GM12874 (cell line): ENCODE data around the gene ZMYM3.

Experiments
- CTCF ChIP-seq: IDR thresholded peaks from 2 replicates; pipeline ENCODE4 v1.5.1; 2011; ENCODE audit warnings: low read depth, mild to moderate bottlenecking, control low read depth, low read length, moderate library complexity; ENCODE audit not compliant: insufficient read depth

ZMYM3 gene

GRCh38 chrX:71254092-71254963 lies at the start of gene ZMYM3:
TSS of gene ZMYM3 (minus strand) at chrX:71254140. CDS start at chrX:71253255, 885 bp downstream.
- no peak for TF ChIP-seq CTCF

DNA sequence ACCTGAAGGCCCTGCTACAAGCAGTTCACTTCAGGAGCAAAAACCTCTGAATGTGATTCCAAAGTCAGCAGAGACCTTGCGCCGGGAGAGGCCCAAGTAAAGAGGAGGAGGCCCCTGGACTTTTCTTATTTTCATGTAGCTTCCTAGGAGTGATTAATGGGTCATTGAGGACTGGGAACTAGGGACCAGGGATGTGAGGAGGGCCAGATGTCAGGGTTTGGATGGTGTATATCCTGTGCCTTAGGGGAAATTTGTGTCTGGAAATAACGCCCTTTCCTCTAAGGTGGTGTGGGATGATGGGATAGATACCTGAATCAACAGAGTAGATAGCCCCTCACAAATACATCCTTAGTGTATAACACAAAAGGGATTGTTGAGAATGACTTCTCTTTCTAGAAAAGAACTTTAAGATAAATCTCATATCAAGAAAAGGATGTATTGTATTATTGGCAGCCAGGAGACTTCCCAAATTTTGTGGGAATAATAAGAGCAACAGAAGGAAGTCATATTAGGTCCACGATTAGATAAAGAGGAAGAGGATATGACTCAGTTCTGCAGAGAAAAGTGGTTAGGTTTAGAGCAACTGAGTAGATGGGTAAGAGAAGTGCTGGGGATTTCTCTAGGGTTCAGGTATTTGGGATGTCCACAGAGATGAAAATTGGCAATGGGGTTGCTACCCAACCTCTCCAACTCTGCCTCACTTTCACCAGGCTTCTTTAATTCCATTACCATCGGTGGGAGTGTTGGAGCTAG lies 48.7 kb upstream of the ZMYM3 start:
- TF ChIP-seq CTCF: no peak

DNA sequence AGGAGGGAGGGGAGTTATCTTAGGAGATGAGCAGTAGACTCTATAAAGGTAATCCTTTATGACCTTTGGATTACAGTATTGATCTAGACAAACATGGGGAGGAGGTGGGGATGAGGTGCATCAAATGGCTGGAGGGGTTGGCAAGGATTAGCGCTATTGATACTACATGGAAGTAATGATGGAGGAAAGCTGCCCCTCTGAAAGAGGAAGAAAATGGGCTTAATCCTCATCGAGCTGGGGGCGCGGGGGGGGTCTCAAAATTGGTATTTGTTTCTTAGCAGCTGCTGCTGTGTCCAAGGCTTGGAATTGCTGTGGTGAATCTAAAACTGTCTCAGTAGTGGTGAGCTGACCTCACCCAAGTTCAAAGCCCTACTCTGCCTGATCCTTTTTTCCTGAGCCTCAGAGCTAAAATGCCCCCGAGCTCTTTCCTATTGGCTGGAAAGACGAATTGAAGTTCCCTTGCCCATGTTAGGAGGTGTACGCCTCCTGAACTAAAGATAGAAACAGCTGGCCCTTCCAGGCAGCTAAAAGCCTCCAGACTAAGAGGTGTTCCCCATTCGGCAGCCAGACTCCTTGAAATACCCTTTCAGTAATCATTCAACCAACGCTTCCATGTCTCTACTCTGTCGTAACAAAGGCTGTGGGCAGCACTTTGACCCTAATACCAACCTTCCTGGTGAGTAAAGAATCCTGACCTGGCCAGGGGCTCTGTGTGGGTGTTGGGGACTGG lies 47.4 kb upstream of the ZMYM3 start, which contains the start of gene ITGB1BP2:
Gene ITGB1BP2, plus strand, starts transcription at position 556 of the 730 bp plus-strand sequence. Its CDS starts 57 bp downstream, at position 613.
- no peak for TF ChIP-seq CTCF

DNA sequence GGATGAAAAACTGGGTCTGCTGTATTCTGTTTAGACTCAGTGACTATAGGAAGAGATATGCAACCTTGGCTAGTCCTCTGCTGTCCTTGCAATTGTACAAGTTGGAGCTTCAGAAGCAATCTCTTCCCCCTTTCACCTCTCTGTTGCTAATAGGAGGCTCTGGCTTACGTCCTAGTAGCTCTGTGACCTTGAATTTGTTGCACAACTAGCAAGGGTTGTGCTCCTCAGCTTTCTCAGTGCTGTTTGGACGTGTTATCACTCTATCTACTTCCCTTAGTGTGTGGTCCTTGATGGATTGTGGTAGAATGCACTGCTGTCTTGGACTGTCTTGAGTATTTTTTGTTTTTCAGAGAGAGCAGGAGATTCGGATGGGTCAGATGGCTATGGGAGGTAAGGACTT lies 44.2 kb upstream of the ZMYM3 start:
- TF ChIP-seq CTCF: no peak

- no peak for TF ChIP-seq CTCF
Measured at GRCh38 chrX:71296806-71297205, 42.9 kb upstream of the ZMYM3 start.

DNA sequence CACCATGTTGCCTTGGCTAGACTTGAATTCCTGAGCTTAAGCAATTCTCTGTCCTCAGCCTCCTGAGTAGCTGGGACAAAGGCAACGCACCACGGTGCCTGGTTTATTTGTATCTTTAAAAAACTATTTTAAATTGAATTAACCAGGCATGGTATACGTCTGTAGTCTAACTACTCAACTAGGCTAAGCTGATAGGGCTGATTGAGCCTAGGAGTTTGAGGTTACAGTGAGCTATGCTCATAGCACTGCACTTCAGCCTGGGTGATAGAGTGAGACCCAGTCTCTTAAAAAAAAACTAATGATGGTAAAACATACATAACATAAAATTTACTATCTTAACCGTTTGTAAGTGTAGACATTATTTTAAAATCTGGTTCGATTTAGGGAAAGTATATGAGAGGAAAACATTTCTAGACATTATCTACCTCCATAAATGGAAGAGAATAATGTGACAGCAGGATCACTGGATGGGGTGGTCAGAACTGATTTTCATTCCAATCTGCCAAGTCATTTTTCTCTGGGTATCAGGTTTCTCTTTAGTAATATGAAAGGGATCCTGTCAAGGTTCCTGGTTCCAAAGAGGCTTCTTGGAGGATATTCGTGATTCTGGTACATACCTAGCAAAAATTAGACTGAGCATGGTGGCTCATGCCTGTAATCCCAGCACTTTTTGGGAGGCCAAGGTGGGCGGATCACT lies 38.9 kb upstream of the ZMYM3 start:
- TF ChIP-seq CTCF: no peak
